Ishikawa (cell line): ENCODE data around the gene LGR6.

ENCODE experiments used
- CEBPB ChIP-seq: IDR thresholded peaks from 2 replicates; pipeline ENCODE4 v1.6.1; 2012
- CREB1 ChIP-seq: IDR thresholded peaks from 2 replicates; pipeline ENCODE4 v1.6.1; 2012; ENCODE audit warnings: low read depth
- EP300 ChIP-seq: IDR thresholded peaks from 2 replicates; pipeline ENCODE4 v1.6.1; 2012; ENCODE audit warnings: borderline replicate concordance
- NFIC ChIP-seq: IDR thresholded peaks from 2 replicates; pipeline ENCODE4 v1.6.1; 2012
- RAD21 ChIP-seq: IDR thresholded peaks from 2 replicates; pipeline ENCODE4 v1.6.1; 2012; ENCODE audit warnings: low read depth
- REST ChIP-seq: IDR thresholded peaks from 2 replicates; pipeline ENCODE4 v1.6.1; 2012; ENCODE audit warnings: low read depth, mild to moderate bottlenecking
- TAF1 ChIP-seq: IDR thresholded peaks from 2 replicates; pipeline ENCODE4 v1.6.1; 2012; ENCODE audit warnings: low read depth, mild to moderate bottlenecking
- TCF12 ChIP-seq: IDR thresholded peaks from 2 replicates; pipeline ENCODE4 v1.6.1; 2012; ENCODE audit warnings: low read depth
- TEAD4 ChIP-seq: IDR thresholded peaks from 2 replicates; pipeline ENCODE4 v1.6.1; 2012
- YY1 ChIP-seq: IDR thresholded peaks from 2 replicates; pipeline ENCODE4 v1.6.1; 2012; ENCODE audit warnings: low read depth
- TF ChIP-seq, protein P1 (sequence below): IDR thresholded peaks from 2 replicates; pipeline ENCODE4 v1.6.1; 2012

GRCh38 chr1:202148391-202148790, 45.2 kb upstream of the LGR6 start:
- no peak for TF ChIP-seq YY1
- TF ChIP-seq, protein P1, sequence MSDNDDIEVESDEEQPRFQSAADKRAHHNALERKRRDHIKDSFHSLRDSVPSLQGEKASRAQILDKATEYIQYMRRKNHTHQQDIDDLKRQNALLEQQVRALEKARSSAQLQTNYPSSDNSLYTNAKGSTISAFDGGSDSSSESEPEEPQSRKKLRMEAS: no peak
- no peak for TF ChIP-seq CREB1
- TF ChIP-seq EP300: no peak
- TF ChIP-seq TCF12: no peak
- no peak for TF ChIP-seq TAF1
- no peak for TF ChIP-seq REST
- TF ChIP-seq NFIC: no peak
- TF ChIP-seq CEBPB: no peak
- TF ChIP-seq TEAD4: no peak
- TF ChIP-seq RAD21: no peak
